Ureter (tissue), 1 donor: ENCODE results near the gene TRMT61A. TPM values are rescaled to one million over a fixed set of nuclear protein-coding genes. Genes with fewer than 3 reads are reported as not detected.

Experiments
- DNase-seq: peaks from one replicate; pipeline ENCODE4 v3.0.0-alpha.2; 2020; ENCODE audit warnings: low spot score
- total RNA-seq: library from RNA; stranded (reverse); gene quantifications from one replicate; pipeline ENCODE4 v1.2.4, GENCODE V29; 2023
- donor health status: DM: yes; HTN: yes; CAD: no.

TRMT61A gene
- total RNA-seq, 1 donor from 2014 or later = 22.4 TPM

GRCh38 chr14:103547455-103547940 lies 18.5 kb downstream of the TRMT61A start:
- DNase-seq = no peak

GRCh38 chr14:103547941-103548462 lies 19.0 kb downstream of the TRMT61A start:
- no peak for DNase-seq

GRCh38 chr14:103548463-103549351 lies 19.7 kb downstream of the TRMT61A start:
- DNase-seq = no peak

GRCh38 chr14:103549361-103550311 lies 20.6 kb downstream of the TRMT61A start:
- DNase-seq = peak; percentile 57

- peak; percentile 44 for DNase-seq
Measured at GRCh38 chr14:103550451-103551337, 21.7 kb downstream of the TRMT61A start.

GRCh38 chr14:103551338-103551762 lies 22.4 kb downstream of the TRMT61A start:
- peak; percentile 46 for DNase-seq

- peak; percentile 55 for DNase-seq
Measured at GRCh38 chr14:103552011-103552845, 23.2 kb downstream of the TRMT61A start.

- DNase-seq = peak; percentile 40
Measured at GRCh38 chr14:103552846-103553210, 23.8 kb downstream of the TRMT61A start.

- no peak for DNase-seq
Measured at GRCh38 chr14:103555559-103556337, 26.8 kb downstream of the TRMT61A start.

- DNase-seq = no peak
Measured at GRCh38 chr14:103556946-103557758, 28.2 kb downstream of the TRMT61A start.

- no peak for DNase-seq
Measured at GRCh38 chr14:103558071-103558882, 29.3 kb downstream of the TRMT61A start.

- no peak for DNase-seq
Measured at GRCh38 chr14:103559766-103560165, 30.8 kb downstream of the TRMT61A start.

GRCh38 chr14:103560691-103561090 lies 31.7 kb downstream of the TRMT61A start:
- DNase-seq = no peak

GRCh38 chr14:103561381-103562178 lies 32.6 kb downstream of the TRMT61A start:
- no peak for DNase-seq

GRCh38 chr14:103562179-103562428 lies 33.1 kb downstream of the TRMT61A start:
- no peak for DNase-seq

GRCh38 chr14:103562429-103563225 lies 33.6 kb downstream of the TRMT61A start, which contains the start of the genes BAG5 and COA8:
TSS of gene BAG5 (minus strand) at chr14:103562657. CDS start at chr14:103561164, 1,493 bp downstream.
TSS of gene COA8 (plus strand) at chr14:103562960. CDS start at chr14:103563002, 42 bp downstream.
- DNase-seq = peak; percentile 83
